GM12891 (cell line): ENCODE measurements around the gene SLC8A1.

Experiments used
- DNase-seq: peaks from one replicate; pipeline ENCODE4 v3.0.0; 2011; ENCODE audit warnings: low spot score; ENCODE audit not compliant: insufficient read length
- FAIRE-seq: peaks from 2 replicates; lab custom pipeline; 2011; peaks lifted over from hg19 to GRCh38; lab: Jason Lieb, UNC
- PAX5 ChIP-seq: IDR thresholded peaks from 2 replicates; pipeline ENCODE4 v1.6.1; 2011; ENCODE audit warnings: low read length, moderate library complexity, mild to moderate bottlenecking; ENCODE audit not compliant: insufficient read depth, severe bottlenecking
- POLR2A ChIP-seq: IDR thresholded peaks from 2 replicates; pipeline ENCODE4 v1.6.1; 2011; ENCODE audit warnings: low read depth, low read length, control low read depth
- POLR2AphosphoS5 ChIP-seq: IDR thresholded peaks from 2 replicates; pipeline ENCODE4 v1.6.1; 2011; ENCODE audit warnings: low read depth, low read length, control low read depth
- POU2F2 ChIP-seq: IDR thresholded peaks from 2 replicates; pipeline ENCODE4 v1.6.1; 2011; ENCODE audit warnings: low read depth, mild to moderate bottlenecking, control low read depth, low read length, moderate library complexity
- SPI1 ChIP-seq: IDR thresholded peaks from 2 replicates; pipeline ENCODE4 v1.6.1; 2011; ENCODE audit warnings: low read depth, low read length, control low read depth
- TAF1 ChIP-seq: IDR thresholded peaks from 2 replicates; pipeline ENCODE4 v1.6.1; 2011; ENCODE audit warnings: low read depth, low read length, control low read depth

Gene SLC8A1

DNA sequence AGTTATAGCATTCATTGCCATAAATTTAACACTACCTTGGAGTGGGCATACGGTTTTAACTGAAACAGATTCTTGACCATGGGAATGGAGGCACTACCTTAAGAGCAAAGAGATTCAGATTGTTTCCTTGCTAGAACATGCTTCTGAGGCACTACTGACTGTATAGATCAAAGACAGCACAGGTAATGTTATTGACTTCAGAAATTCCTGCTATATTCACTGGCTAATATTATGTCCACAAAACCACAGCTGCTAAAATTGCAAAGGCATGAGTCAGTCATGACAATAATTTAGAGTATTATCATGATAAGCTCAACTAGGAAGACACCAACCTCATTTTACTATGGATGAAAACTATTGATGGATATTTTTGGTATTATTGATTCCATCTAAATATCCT is 39.4 kb downstream of the SLC8A1 start:
- DNase-seq (no peak), FAIRE-seq (no peak)
- TF ChIP-seq POLR2A (no peak), TAF1 (no peak), SPI1 (no peak), PAX5 (no peak), POLR2AphosphoS5 (no peak)

DNA sequence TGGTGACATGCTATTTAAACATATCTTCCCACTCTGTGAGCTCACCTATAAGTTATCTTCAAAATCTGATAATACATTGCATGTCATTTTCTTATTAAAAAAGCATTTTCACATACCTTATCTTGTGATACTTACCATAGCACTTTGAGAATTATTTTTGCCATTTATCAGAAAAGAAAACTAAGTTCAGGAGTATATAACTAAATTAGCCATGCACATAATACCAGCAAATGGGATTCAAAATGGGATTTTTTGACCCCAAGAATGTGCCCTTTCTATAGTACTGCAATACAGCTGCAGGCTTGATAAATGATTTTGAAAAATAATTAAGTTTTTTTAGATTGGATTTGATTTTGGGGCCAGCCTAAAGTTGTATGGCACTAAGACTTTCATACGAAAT is 41.2 kb downstream of the SLC8A1 start:
- FAIRE-seq (no peak), DNase-seq (no peak)
- TF ChIP-seq POU2F2 (no peak), POLR2AphosphoS5 (no peak), POLR2A (no peak), SPI1 (no peak), TAF1 (no peak), PAX5 (no peak)

DNA sequence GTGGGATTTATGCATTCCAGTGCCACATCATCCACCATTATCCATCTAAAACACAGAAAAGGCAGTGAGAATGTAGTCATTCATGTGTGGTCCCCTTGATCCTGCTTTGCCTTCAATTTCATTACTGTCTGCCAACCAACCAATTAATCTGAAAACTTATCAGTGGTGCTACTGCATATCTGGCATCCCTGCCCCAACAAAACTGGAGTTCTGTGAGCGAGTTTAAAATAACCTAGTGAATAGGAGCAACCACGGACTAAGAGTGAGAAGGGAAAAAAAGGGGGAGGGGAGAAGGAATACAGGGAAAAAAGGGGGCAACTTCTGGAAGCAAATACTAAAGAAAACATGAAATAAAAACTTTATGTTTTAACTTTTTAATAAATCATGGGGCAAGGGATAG is 42.2 kb downstream of the SLC8A1 start:
- DNase-seq, result no peak
- FAIRE-seq, result no peak
- no peak for TF ChIP-seq SPI1
- no peak for TF ChIP-seq POU2F2
- no peak for TF ChIP-seq TAF1
- TF ChIP-seq PAX5, result no peak
- no peak for TF ChIP-seq POLR2AphosphoS5
- no peak for TF ChIP-seq POLR2A

DNA sequence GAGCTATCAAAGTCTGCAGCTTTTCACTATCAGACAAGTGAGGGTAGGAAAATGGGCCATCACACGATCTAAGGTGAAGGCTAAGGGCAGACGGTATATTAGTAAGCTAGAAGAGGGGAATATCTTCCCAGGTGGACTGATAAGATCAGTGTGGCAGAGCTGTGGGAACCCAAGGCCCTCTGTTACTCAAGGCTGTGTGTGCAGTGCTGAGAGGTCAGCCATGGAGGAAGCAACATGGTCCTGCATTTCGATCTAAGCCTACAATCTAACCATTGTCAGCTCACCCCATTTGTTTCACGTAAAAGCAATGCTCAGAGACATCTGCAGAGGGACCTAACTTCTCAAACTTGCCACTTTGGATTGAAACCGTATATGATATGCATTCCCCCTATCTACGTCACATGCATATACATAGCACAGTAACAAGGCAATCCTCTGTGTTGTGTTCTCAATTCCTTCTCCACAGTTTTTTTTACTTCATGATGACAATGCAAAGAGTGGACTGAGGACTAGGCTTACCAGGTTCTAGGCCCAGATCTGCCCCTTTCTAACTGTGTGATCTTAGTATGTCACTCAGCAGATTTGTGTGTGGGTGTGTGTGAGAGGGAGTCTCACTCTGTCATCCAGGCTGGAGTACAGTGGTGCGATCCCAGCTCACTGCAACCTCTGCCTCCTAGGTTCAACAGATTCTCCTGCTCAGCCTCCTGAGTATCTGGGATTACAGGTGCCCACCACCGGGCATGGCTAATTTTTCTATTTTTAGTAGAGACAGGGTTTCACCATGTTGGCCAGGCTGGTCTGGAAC is 45.2 kb downstream of the SLC8A1 start:
- TF ChIP-seq PAX5 (no peak), SPI1 (no peak), POLR2A (no peak), POLR2AphosphoS5 (no peak), POU2F2 (no peak), TAF1 (no peak)
- no peak for FAIRE-seq
- no peak for DNase-seq

DNA sequence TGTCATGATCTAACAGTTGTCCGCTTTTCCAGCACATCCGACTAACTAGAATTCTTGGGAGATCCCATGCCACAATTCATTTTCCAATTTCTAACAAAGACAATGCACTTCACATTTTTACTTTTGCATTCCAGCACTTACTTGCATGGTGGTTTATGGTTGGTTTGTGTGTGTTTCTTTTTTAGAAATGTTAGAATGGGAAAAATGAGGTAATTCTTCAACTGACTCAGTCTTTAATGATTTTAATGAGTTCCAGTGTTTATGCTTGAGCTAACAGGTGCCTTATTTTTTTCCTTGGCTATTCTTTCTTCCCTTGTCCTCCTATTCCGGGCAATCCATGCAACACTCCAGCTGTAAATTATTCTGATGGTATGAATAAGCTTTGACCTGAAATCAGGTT is 46.4 kb downstream of the SLC8A1 start:
- TF ChIP-seq POLR2A (no peak), SPI1 (no peak), TAF1 (no peak)
- FAIRE-seq (no peak), DNase-seq (no peak)

GRCh38 chr2:40404517-40404916 is 47.4 kb downstream of the SLC8A1 start:
- FAIRE-seq (no peak), DNase-seq (no peak)
- TF ChIP-seq POU2F2, result no peak
- TF ChIP-seq POLR2A, result no peak
- TF ChIP-seq SPI1, result no peak
- no peak for TF ChIP-seq PAX5
- no peak for TF ChIP-seq POLR2AphosphoS5
- TF ChIP-seq TAF1, result no peak

DNA sequence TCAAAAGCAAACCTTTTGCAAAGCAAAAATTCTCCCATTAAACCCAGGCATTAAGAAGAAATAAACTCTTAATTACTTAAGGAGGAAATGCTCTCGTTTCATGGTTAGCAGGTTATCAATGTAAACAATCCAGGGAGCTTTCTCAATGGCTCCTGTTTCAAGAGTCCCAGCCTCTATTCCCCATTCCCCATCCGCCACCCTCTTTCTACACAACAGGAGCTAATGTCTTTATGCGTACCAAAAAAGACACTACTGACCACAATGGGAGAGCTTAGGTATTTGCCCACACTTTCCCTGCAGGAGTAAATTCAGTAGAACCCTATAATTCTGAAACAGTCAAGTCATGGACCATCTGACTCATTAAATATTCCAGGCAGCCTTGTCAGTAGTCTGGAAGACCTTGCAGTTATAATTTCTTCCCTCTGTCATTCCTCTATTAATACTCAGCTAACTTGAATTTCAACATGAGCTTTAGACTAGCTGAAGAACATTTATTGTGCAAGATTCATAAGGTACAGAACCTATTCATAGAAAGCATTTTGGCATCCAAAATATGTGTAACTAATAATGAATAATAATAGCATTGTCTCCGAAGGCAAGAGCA is 48.6 kb downstream of the SLC8A1 start:
- FAIRE-seq (no peak), DNase-seq (no peak)
- TF ChIP-seq POU2F2 (no peak), POLR2AphosphoS5 (no peak), PAX5 (no peak), TAF1 (no peak), POLR2A (no peak), SPI1 (no peak)

DNA sequence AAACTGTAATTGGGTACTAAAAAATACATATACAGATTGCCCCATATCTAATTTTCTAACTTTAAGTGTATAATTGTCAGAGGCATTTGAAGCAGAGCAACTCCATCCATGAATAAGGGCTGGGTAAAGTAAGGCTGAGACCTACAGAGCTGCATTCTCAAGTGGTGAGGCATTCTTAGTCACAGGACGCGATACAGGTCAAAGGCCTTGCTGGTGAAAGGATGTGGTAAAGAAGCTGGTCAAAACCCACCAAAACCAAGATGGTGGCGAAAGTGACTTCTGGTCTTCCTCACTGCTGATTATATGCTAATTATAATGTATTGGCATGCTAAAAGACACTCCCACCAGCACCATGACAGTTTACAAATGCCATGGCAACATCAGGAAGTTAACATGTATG is 50.0 kb downstream of the SLC8A1 start:
- DNase-seq (no peak), FAIRE-seq (no peak)
- TF ChIP-seq POLR2A (no peak), SPI1 (no peak), POLR2AphosphoS5 (no peak), POU2F2 (no peak), PAX5 (no peak), TAF1 (no peak)

DNA sequence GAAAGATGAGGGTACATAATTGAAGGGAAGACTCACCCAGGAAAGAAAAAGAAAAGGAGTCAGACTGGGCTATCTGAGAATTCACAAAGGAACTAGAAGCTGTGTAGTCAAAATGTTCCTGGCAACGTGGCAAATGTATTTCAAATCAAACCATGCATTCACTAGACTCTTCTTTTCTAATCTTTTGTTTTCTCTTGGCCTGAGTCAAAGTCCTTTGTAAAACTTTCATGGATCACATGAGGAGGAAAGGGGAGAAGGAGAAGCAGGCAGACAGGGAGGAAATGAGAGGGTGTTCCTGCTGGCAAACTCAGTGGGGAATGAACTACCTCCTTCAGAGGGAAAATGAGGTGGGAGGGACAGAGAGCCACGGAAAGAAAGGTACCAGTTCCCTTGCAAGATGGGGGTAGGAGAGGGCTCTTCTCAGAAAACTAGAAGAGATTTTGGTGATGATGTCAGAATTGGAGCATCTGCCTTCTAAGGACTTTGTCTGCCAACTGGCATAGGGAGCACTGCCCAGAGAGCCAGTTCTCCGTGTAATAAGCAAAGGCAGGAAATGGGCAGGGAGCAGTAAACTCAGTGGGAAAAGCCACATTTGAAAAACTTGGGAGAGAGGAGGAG is 51.4 kb downstream of the SLC8A1 start:
- FAIRE-seq, result no peak
- no peak for TF ChIP-seq POU2F2
- no peak for TF ChIP-seq SPI1
- no peak for TF ChIP-seq PAX5
- TF ChIP-seq POLR2A, result no peak
- TF ChIP-seq POLR2AphosphoS5, result no peak
- TF ChIP-seq TAF1, result no peak
- DNase-seq, result no peak
